ENCODE results near the gene TADA2A.

The TADA2A gene

DNA sequence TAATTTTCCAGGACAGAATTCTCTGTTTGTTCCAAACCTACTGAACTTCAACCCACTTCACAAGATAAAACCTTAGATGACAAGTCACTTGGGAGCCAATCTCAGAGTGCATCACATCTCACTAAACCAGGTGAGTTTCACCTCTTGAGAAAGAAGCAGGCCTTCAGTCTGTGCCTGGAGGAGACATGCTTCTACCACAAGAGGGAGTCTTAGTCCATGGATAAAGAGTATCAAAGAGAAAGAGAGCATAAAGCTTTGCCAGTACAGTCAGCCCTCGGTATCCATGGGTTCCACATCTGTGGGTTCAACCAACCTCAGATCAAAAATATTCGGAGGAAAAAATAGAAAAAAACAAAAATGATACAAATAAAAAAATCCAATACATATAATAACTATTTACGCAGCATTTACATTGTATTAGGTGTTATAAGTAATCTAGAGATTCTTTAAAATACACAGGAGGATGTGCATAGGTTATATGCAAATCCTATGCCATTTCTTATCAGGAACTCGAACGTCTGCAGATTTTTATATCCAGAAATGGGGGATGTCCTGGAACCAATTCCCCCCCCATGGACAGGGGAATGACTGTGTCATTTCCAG is 120.7 kb downstream of the TADA2A start:
- DNase-seq (ENCODE audit: low read depth in 3 of 3) = no peak

Measured in stimulated activated CD4-positive, alpha-beta T cell treated with anti-CD3 and anti-CD28 coated beads, TNF-alpha, amount 100 ng/mL, for 4 hours (primary cell).